Upper lobe of left lung (tissue), 4 donors: ENCODE measurements around the gene NHLRC4.

Experiments
- EP300 ChIP-seq, 4 donors: sonication (generic); formaldehyde crosslinking; IDR thresholded peaks; one replicate each; pipeline ENCODE4 v1.5.1; 2017; ENCODE audit warnings: antibody characterized with exemption in 4 of 4, control low read depth in 2 of 4
- POLR2A ChIP-seq, 4 donors: fragments of 450-650 bp; IDR thresholded peaks; one replicate each; pipeline ENCODE4 v1.5.1; 2016 to 2017; ENCODE audit warnings: antibody characterized with exemption in 4 of 4, mild to moderate bottlenecking in 2 of 4
- POLR2AphosphoS5 ChIP-seq, 2 donors: sonication (generic); formaldehyde crosslinking; IDR thresholded peaks; one replicate each; pipeline ENCODE4 v1.5.1; 2017; ENCODE audit warnings: antibody characterized with exemption in 2 of 2
- TF ChIP-seq, protein P1 (sequence below), 6 experiments: fragments of 450-650 bp in 4 of 6; fragments of 200-600 bp in 2 of 6; sonication (generic) in 2 of 6; IDR thresholded peaks; one replicate each; pipeline ENCODE4 v1.5.1; 2016 to 2019; ENCODE audit warnings: antibody characterized with exemption in 6 of 6

DNA sequence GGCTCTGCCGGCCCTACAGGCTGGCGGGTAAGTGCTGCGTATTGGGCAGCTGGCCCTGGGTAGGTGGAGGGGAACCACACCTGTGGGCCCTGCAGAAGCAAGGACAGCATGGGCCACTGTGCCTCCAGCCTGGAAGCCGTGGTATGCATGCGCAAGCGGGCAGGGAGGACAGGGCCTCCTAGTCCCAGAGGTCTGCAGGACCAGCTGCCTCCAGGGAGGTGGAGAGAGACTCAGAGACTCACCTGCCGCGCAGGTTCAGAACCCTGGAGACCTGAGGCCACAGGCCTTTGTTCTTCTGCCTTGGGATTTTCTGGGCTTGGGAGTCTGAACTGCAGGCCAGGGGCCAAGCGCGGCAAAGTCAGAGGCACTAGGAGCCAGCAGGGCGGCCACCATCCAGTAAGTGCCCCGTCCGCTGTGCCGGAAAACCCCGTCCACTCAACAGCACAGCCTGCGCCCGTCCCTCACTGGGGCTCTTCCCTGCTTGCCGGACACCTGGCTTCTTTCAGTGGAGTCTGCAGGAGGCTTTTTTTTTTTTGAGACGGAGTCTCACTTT lies 14.2 kb downstream of the NHLRC4 start:
- TF ChIP-seq, protein P1, sequence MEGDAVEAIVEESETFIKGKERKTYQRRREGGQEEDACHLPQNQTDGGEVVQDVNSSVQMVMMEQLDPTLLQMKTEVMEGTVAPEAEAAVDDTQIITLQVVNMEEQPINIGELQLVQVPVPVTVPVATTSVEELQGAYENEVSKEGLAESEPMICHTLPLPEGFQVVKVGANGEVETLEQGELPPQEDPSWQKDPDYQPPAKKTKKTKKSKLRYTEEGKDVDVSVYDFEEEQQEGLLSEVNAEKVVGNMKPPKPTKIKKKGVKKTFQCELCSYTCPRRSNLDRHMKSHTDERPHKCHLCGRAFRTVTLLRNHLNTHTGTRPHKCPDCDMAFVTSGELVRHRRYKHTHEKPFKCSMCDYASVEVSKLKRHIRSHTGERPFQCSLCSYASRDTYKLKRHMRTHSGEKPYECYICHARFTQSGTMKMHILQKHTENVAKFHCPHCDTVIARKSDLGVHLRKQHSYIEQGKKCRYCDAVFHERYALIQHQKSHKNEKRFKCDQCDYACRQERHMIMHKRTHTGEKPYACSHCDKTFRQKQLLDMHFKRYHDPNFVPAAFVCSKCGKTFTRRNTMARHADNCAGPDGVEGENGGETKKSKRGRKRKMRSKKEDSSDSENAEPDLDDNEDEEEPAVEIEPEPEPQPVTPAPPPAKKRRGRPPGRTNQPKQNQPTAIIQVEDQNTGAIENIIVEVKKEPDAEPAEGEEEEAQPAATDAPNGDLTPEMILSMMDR (IDR thresholded peaks at IDR 0.05) = no peak
- TF ChIP-seq EP300 (IDR thresholded peaks at IDR 0.05) (no peak), POLR2AphosphoS5 (IDR thresholded peaks at IDR 0.05) (no peak), POLR2A (IDR thresholded peaks at IDR 0.05) (no peak)
